GM18867 (cell line): ENCODE measurements around the gene TNNI2.
"Not testable (repeated sequence)": the region's sequence is repeated elsewhere in the genome, so short reads cannot be mapped to it uniquely, and the experiment has no call there.

Experiments used
- ATAC-seq: cut with Tn5 transposase; IDR thresholded peaks from one replicate; pipeline ENCODE4 v1.9.1; 2021; ENCODE audit warnings: mild to moderate bottlenecking, moderate library complexity; ENCODE audit not compliant: unreplicated experiment

Gene TNNI2

DNA sequence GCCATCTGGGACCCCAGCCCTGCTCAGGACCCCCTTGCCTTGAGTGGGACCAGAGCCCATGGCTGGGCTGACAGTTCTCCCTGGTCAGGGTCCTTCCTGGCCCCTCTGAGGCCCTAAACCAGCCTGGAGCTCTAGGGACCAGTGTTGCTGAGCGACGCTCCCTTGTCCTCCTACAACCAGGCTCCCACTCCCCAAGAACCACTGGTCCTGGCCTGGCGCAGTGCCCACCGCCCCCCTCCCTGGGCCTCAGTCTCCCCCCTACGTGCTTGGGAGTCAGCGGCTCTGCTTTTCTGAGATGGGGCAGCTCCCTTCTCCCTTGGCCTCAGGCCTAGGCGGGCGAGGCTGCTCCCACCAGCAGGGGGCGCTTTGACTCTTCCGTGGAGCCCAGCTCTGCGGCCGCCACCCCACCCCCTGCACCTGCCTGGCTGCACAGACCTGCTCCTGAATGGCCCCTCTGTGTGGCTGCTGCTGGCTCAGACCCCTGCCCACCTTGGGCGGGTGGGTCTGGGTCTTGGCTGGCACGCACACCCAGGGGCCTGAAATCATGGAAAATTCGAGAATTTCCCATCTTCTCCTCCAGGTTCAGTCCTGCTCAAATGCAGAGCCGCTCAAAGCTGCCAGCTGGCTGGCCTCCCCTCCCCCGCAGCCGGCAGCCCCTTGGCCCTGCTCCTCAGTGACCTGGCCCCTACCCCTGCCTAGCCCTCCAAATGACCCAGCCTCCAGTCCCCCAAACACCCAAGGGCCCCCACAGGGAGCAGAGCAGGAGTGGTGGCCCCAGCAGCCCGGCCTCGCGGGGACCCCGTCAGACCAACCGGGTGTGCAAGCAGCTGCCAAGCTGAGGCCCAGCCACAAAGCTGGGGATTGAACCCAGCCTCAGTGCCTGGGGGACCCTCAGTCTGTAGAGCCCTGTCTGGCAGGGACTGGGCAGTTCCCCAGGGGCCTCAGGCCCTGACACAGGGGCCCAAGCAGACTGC is 43.8 kb downstream of the TNNI2 start:
- no peak for ATAC-seq

DNA sequence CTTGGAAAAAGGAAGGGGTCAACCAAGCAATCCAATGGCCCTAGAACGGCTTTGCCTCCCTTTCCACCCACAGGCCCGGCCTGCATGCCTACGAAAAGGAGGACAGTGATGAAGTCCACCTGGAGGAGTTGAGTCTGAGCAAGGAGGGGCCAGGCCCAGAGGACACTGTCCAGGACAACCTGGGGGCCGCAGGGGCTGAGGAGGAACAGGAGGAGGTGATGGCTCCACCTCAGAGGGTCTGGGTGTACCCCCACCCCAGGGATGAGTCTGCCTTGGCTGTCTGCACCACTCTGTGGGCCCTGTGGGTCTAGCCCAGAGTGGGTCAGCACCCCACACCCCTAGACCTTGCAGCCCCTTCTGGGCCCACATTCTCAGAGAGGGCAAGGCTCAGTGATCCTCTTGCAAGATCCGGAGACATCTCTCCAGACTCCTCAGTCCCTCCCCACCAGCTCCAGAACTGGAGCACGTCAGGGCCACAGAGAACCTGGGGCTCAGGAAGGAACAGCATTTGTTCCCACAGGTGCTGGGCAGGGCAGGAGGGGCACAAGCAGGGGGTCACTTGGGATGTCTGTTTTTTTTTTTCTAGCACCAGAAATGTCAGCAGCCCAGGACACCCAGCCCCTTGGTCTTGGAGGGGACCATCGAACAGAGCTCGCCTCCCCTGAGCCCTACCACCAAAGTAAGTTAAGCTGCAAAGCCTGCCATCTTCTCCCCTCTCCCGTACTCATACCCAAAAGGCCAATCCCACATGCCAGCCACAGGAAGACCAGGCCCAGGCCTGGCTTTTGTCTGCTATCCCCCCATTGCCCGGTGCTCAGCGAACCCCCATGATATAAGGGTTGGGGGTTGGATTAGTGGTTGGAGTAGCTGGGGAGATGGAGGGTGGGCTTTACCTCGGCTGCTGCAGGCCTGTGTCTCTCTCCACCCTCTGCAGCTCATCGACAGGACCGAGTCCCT is 44.8 kb downstream of the TNNI2 start:
- no peak for ATAC-seq

- no peak for ATAC-seq
Observed at GRCh38 chr11:1884303-1884700, 45.5 kb downstream of the TNNI2 start.

DNA sequence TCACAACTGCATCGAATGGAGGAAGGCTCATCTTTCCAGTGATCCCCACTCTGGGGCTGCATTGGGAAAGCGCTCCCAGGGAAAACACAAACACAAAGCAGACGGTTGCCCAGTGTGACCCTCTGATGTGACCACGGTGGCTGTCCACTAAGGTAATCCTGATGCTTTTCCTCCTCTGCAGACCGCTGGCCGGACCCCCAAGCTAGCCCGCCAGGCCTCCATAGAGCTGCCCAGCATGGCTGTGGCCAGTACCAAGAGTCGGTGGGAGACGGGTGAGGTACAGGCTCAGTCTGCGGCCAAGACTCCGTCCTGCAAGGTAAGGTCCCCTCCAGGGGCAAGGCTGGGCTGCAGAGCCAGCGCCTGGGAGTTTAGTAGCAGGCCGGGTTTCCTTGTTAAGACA is 47.8 kb downstream of the TNNI2 start:
- ATAC-seq: not testable (repeated sequence)

DNA sequence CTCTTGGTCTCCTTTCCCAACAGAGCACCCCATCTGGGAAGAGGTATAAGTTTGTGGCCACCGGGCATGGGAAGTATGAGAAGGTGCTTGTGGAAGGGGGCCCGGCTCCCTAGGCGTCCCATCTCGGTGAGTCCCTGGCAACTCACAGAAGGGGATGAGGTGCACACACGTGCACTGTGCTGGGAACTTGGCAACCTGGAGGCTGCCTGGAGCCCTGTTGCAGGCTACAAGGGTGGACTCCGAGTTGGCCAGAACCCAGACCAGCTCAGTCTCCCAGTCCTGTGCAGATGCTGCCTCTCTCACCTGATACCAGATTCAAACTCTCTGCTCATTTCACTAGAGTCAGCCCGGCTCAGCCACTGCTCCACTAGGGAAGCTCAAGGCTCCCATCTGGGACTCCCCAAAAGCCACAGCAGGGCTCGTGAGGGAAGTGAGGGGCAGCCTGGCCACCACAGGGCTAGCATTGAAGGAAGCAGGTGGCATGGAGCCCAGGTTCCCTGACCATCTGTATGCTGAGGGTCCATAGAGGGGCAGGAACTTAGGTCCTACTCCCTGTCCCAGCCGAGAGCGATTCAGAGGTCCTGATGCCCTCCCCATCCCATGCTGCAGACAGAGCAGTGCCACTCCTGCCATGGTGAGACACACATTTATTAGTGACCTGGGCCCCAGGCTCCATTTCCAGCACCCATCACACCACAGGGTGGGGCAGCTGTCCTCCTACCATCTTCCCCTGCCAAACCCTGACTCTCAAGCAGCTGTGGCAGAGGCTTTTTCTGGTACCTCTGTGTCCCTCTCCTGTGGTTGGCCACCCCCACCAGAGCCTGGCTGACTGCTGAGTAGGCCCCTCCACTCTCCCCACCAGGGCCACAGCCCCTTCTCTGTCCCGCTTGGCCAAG is 48.9 kb downstream of the TNNI2 start:
- ATAC-seq: no peak

GRCh38 chr11:1888347-1888753 is 49.6 kb downstream of the TNNI2 start:
- ATAC-seq: no peak

- no peak for ATAC-seq
Observed at GRCh38 chr11:1888811-1889210, 50.0 kb downstream of the TNNI2 start.

- no peak for ATAC-seq
Observed at GRCh38 chr11:1889224-1889930, 50.6 kb downstream of the TNNI2 start.

GRCh38 chr11:1889941-1890855 is 51.4 kb downstream of the TNNI2 start:
- no peak for ATAC-seq
